ENCODE results near the gene MAPK1.
"Not testable (repeated sequence)": the region's sequence is repeated elsewhere in the genome, so short reads cannot be mapped to it uniquely, and the experiment has no call there.

The MAPK1 gene

DNA sequence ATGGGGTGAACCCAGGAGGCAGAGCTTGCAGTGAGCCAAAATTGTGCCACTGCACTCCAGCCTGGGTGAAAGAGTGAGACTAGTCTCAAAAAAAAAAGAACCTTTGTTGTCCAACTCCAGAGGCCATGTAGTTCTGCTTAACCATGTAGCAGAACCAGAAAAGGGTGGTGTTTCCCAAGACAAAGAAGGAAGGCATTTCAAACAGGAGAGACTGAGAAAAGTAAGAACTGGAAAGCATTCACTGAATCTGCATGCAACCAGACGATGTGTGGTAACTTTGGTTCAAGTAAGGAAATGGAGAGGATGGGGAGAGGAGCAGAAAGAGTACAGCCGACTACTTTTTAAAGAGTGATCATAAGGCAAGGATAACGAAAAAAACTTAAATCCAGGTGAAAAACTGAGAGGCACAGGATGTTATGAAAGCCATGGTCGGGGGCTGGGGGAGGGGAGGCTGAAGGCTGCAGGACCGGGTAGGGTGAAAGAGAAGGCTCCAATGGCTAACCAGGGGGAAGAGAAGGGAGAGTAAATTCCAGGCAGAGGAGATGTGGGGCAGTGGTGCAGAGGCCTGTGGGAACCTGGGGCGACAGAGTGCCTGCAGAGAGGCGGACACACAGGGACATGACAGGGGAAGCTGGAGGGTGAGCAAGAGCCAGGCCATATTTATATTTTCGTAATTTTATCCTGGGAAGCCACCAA is 48.8 kb downstream of the MAPK1 start:
- no peak for DNase-seq

DNA sequence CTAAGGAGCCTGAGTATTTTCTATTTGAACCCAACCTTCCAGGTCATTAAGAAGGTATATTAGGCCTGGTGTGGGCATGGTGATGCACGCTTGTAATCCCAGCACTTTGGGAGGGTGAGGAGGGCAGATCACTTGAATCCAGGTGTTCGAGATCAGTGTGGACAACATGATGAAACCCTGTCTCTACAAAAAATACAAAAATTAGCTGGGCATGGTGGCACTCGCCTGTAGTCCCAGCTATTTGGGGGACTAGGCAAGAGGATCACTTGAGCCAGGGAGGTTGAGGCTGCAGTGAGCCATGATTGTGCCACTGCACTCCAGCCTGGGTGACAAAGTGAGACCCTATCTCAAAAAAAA is 50.0 kb downstream of the MAPK1 start:
- not testable (repeated sequence) for DNase-seq

DNA sequence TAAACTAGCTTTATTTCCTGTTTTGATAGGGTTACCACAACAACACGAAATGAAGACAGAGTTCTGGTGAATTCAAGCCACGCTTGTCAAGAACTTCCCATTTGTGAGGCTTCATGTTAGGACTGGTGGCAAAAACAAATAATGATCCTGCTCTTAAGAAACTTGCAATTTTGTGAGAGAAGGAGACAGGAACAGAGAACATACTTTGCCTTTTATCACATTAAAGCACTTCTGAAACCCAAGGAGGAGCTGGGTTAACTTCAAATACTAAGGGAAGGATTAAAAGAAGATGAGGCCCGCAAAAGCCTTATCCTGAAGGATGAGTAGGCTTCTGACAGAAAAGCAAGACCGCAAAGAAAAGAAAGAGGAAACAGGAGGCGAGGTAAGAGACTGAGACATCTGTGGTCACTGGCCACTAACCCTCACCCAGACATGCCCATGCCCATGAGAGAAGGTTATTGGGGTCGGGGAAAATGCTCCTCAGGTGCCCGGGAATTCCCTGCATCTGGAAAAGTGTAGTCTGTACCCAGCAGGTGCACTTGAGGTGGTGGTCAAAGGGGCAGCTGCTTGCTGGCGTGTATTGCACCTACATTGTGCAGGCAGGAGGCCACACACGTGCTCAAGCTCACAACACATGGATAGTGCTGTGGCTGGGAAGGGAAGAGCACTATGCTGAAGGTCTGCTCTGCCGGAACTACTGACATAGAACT is 50.5 kb downstream of the MAPK1 start:
- DNase-seq: peak; percentile 76

DNA sequence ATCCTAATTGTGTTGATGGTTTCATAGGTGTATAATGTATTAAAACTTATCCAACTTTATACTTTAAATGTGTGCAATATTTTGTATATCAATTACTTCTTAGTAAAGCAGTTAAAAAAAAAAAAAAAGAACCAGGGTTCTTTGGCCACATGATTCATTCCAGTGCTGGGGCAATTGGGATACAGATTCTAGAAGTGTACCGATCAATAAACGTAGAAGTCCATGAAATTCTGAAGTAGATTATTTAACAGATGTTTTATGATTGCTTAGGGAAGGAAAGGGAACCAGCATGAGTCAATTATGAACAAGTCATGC is 51.0 kb downstream of the MAPK1 start:
- no peak for DNase-seq

DNA sequence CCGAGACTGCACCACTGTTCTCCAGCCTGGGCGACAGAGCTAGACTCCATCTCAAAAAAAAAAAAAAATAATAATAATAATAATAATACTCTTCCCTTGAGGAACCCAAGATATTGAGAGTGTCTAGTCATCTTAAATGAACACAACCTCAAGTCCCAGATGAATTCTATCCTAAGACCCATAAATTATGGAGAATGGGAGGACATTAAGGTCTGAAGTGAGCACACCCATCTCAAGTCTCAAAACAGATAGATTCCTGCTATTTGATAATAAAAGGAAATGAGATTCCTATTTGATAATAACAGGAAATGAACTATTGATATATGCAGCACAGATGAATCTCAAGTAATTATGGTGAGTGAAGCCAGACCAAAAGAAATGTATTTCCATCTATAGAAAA is 51.5 kb downstream of the MAPK1 start:
- no peak for DNase-seq

DNA sequence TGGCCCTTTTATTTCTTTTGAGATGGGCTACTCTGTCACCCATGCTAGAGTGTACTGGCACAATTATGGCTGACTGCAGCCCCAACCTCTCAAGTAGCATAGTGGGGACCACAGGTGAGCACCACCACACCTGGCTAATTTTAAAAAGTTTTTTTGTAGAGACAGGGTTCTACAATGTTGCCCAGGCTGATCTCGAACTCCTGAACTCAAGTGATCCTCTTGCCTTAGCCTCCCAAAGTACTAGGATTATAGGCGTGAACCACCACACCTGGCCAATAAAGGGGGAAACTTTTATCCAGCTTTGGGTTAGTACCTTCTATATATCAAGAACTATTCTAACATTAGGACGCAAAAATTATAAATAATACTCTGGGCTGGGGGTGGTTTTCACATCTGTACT is 52.1 kb downstream of the MAPK1 start:
- no peak for DNase-seq

DNA sequence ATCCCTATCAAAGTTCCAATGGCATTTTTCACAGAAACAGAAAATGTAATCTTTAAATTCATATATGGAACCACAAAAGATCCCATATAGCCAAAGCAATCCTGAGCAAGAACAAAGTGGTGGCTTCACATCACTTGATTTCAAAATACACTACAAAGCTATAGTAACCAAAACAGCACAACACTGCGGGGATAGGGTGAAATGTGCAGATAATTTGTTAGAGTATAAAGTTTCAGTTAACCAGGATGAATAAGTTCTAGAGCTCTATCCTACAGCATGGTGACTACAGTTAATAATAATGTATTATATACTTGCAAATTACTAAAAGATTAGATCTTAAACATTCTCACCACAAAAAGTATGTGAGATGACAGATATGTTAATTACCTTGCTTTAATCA is 55.5 kb downstream of the MAPK1 start:
- no peak for DNase-seq

DNA sequence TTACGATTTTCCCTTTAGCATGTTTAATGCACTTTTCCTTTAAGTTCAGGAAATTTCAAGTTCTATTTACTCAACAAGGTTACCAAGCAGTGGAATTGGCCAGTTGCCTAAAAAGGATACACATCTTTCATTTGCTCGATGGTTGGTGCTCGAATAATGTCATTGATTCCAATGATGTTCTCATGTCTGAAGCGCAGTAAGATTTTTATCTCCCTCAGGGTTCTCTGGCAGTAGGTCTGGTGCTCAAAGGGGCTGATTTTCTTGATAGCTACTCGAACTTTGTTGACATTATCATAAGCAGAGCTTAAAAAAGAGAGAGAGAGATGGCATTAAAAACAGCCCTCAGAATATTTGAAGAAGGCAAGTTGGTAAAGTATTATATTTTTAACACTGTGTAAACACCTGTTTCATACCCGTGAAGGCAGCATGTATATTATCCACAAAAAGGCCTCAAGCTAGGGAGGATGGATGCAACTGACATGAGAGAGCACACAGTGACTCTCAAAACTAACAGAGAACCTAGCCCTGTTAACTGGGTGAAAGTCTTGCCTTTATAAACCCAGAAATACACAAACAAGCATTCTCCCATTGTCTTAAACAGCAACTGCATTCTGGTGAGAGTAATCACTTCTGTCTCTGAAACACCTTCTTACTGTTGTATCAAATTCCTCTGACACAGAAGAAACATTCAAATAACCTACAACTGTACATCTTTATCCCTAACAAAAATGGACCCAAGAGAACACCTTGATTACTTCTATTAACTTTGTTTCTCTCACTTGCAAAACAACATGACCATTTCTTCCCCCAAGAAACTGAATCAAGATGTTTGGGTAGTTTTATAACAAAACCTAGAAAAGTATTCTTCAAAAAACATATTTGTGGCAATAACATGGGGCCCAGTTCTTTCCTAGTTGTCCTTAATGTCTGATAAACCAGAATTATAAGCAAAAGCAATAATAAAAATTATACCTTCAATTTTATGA is 59.6 kb downstream of the MAPK1 start:
- DNase-seq: no peak

DNA sequence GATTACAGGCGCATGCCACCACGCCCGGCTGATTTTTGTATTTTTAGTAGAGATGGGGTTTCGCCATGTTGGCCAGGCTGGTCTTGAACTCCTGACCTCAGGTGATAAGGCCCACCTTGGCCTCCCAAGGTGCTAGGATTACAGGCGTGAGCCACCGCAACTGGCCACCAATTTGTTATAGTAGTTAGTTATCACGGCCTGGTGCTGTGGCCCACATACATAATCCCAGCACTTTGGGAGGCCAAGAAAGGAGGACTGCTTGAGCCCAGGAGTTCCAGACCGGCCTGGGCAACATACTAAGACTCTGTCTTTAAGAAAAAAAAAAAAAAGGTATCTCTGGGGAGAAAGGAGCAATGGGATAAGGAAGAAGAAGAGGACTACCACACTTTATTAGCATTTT is 62.1 kb downstream of the MAPK1 start:
- DNase-seq: not testable (repeated sequence)

DNA sequence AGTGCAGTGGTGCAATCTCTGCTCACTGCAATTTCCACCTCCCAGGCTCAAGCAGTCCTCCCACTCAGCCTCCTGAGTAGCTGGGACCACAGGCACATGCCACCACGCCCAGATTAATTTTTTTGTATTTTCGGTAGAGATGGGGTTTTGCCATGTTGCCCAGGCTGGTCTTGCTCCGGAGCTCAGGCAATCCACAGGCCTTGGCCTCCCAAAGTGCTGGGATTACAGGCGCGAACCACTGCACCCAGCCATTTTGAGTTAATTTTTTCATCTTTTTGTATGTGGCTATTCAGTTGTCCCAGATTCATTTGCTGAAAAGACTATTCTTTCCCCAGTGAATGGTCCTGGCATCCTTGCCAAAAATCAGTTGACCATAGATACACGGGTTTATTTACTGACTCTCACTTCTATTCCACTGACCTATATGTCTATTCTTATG is 63.6 kb downstream of the MAPK1 start:
- DNase-seq: no peak

DNA sequence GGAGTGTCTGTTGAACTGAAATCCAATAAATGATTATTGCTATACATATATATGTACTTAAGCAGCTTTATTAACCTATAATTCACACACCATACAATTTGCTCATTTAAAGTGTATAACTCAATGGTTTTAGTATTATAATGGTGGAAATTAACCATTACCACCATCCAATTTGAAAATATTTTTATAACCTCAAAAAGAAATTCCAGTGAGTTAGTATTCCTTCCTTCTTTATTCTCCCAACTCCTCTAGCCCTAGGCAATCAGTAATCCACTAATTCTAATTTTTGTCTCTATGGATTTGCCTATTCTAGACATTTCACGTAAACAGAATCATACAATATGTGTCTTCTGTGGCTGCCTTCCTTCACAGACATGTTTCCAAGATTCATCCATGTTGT is 64.8 kb downstream of the MAPK1 start:
- no peak for DNase-seq

DNA sequence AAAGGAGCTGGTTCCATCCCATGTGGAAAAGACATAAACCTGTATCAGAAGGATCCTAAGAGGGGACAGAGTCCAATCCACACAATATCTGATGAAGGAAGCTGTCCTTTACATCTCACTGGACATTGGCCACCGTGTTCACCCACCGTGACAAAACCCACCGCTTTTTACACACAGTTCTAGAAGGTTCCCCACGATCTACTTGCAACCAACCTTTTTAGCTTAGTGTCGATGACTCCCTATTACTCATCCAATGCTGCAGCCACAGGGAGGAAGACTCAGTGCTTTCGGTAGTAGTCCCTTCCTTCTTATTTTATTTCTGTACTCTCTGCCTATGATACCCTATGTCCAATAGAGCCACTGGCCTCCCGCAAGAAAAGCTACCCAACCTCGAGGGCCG is 65.4 kb downstream of the MAPK1 start:
- no peak for DNase-seq

DNA sequence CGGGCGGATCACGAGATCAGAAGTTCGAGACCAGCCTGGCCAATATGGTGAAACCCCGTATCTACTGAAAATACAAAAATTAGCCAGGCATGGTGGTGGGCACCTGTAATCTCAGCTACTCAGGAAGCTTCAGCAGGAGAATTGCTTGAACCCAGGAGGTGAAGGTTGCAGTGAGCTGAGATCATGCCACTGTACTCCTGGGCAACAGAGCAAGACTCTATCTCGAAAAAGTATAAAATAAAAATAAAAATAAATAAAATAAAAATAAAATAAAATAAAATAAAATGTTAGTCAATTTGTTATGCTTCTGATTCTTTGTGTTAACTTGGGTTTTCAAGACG is 66.2 kb downstream of the MAPK1 start:
- DNase-seq: not testable (repeated sequence)

DNA sequence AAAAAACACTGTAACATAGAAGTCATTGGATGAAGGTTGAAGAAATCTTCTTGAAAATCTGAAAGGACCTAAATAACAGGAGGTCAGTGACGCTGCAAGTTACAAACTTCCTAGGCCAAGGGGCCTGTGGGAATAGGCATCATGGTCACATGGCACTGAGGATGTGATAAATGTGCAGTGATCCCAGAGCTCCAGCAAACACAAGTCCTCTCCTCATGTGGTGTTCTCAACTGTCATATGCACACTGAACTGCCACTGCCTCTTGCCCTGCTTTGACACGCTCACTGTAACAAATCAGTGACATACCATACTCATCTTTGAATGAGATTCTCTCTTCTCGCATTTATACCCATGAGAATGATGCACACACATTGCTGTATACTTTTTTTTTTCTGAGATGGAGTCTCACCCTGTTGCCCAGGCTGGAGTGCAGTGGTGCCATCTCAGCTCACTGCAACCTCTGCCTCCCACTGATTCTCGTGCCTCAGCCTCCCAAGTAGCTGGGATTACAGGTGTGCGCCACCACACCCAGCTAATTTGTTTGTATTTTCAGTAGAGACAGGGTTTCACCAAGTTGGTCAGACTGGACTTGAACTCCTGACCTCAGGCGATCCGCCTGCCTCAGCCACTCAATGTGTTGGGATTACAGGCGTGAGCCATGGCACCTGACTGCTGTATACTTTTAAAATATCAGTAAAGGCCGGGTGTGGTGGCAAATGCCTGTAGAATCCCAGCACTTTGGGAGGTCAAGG is 66.7 kb downstream of the MAPK1 start:
- DNase-seq: no peak

DNA sequence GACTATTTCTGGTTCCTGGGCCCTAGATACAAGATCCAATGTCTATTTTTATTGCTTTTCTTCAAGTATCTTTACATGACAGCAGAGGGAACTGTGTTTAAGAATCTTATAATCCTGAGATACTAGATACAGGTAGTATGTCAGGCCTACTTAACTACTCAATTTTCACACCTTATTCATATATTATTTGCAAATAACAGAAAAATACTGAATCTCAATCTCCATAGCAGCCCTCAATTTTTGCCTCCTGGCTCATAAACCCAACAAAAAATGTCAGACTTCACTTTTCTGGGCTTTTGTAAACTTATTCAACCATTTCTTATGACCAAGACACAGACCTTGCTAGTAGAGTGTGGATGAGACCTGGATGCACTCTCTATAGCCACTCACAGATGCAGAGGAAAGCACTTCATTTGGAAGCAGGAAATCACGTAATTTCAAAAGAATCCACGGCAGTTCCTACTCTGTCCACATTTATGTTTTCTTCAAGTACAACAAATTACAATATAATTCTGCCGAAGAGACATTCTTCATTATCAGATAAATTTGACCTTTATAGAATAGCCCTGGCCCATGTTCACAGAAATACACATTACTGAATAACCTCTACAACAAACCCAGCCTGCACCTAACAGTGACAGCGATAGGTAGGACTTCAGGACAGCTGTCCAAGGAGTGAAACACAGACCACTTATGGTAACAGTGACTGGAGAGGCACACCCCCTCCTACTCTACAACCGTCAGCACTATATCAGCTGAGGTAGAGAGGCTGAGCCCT is 69.8 kb downstream of the MAPK1 start:
- no peak for DNase-seq

DNA sequence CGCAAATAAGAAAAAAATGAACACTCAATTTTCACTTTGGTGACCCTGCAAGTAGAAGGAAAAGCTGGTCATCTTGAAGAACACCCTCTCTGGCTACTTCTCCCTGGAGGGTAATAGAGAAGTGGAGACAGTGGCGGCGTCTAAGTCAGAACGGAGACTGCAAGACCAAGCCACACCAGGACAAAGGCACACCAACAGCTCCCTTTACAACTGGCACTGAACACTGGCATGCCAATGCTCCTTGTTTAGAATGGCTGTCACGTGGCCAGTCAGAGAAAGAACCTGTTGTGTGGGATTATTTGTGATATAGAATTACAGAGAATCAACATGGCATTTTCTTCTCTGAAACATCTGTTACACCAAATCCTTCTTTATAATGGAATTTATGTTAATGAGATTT is 70.6 kb downstream of the MAPK1 start:
- no peak for DNase-seq

DNA sequence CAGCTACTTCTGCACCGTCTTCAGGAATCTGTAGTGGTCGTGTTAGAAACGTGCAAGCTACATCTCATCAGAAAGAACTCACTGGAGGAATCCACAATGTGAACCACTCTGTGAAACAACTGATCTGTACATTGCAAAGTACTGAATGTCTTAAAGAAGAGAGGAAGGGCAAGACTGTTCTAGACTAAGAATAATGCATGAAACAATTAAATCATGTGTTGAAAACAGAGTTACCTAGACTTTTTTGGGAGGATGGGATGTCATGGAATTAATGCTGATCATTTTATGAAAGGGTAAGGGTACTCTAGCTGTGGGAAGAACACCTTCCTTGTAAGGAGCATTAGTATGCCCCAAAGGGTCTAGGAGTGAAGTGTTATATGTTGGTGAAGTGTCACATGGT is 71.2 kb downstream of the MAPK1 start:
- no peak for DNase-seq

DNA sequence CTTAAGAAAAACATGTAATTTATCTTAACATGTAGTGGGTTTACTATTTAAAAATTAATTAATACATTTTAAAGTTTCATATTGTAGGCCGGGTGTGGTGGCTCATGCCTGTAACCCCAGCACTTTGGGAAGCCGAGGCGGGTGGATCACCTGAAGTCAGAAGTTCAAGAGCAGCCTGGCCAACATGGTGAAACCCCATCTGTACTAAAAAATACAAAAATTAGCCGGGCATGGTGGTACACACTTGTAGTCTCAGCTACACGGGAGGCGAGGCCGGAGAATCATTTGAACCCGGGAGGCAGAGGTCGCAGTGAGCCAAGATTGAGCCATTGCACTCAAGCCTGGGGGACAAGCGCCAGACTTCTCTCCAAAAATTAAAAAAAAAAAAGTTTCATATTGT is 73.7 kb downstream of the MAPK1 start:
- not testable (repeated sequence) for DNase-seq

DNA sequence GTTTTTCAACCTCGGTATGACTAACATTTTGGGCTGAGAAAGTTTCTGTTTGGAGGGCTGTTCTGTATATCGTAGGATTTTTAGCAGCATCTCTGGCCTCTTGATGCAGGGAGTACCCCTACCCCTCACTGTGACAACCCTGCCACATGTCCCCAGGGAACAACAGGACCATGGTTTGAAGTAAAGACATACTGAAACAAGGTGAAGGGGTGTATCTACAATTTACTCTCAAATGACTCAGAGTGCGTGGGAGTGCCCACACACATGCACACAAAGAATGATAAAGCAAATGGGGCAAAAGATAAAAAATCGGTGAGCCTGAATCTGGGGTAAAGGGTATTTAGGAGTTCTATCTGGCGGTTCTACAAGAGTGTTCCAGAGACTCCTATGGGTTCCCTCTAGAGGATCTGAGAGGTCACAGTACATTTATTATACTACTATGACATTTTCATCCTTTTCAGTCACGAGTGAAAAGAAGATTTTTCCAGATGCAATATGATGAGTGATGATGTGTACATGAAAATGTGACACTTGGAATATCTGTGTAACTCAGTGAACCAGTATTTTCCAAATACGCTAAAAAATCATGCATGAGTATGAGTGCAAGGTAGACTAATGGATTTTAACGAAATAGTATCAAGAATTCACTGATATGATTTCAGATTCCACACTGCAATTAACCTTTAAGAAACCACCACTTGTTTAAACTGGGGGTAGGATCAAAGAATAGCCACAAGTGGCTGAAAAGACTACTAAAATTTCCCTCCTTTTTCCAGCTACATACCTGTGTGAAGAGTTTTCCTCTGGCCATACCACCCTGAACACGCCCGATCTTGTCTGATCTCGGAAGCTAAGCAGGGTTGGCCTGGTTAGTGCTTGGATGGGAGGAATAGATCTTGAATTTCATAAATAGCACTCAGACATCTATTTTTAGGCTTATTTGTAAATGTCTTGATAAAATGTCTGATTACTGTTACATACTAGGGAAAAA is 75.5 kb downstream of the MAPK1 start:
- no peak for DNase-seq

DNA sequence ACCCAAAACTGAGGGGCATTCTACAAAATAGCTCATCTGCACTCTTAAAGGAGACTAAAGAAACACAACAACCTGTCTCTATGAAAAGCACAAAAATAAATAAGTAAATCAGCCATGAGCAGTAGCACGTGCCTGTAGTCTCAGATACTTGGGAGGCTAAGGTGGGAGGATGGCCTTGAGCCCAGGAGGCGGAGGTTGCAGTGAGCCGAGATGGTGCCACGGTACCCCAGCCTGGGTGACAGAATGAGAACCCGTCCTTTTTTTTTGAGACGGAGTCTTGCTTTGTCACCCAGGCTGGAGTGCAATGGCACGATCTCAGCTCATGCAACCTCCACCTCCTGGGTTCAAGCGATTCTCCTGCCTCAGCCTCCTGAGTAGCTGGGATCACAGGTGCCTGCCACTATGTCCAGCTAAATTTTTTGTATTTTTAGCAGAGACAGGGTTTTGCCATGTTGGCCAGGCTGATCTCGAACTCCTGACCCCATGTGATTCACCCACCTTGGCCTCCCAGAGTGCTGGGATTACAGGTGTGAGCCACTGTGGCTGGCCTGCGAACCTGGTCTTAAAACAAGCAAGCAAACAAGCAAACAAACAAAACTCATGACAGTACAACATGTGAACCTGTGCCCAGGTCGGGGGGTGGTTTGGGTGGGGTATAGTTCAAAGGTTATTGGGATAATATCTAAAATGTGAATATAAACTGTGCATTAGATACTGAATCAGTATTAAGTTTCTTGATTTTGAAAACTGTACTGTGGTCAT is 76.4 kb downstream of the MAPK1 start:
- DNase-seq: not testable (repeated sequence)
